ENCODE measurements around the gene NXPE3.

Gene NXPE3

DNA sequence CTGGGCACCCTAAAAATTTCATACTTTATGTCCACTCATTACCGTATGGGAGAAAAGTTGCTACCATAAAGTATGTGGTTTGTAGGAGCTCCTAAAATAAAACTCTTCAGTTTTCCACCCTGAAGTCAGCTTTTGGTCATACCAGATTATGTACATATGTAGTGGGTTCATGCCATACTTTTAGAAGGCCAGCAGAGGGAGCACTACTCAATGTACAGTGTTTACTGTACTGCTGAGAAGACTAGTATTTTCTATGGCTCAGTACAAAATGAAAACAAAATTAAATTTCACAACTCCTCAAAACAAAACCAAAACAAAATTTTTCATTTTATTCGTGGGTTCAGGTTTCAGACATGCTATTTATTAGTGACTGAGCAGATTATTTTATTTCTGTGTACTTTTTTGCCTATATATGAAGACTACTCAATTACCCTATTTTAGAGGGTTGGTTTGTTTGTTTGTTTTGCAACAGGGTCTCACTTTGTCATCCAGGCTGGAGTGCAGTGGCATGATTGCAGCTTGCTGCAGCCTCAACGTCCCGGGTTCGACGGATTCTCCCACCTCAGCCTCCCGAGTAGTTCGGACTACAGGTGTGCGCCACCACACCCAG is 24.3 kb downstream of the NXPE3 start:
- DNase-seq (ENCODE audit: low spot score) = peak; percentile 44

GRCh38 chr3:101803939-101804338 is 24.9 kb downstream of the NXPE3 start:
- no peak for DNase-seq (ENCODE audit: low spot score)

- no peak for DNase-seq (ENCODE audit: low spot score)
These were observed 27.5 kb downstream of the NXPE3 start for GRCh38 chr3:101806491-101806890.

- no peak for DNase-seq (ENCODE audit: low spot score)
These were observed 28.9 kb downstream of the NXPE3 start for GRCh38 chr3:101807888-101808287.

DNA sequence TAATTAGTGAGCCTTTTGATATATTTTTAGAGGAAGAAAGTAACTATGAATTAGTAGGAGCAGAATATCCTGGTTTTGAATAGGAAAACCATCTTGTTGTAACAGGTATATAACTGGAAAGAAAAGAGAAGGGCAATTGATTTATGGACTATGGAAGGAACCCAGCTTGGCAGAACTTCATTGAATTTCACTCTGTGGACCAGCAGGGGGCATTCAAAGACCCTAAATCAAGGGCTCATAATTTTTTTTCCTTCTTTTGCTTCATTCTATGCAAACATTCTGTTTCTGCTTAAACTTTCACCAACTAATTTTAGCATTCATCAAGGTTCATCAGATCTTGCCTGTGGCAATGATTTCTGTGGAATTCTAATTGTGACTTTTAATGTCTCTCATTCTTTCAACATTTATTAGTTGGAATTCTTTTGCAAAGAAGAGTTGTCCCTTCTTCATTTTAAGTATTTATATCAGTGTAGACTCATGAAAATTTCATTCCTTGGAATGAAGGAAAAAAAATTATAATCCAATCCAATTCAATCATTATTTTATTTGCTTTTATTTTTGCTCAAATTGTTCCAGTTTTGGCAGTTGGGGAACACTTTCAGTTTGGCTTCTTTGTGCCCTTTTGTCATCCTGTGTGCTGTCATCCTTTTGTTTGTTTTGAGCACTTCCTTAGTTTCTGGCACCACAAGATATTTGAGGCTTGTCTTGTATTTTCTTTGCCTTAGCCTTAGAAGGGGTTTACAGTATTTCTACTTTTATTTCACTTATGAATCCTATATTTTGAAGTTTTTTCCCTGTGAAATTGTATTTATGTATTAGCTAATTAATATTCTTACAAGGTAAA is 30.4 kb downstream of the NXPE3 start:
- DNase-seq (ENCODE audit: low spot score) = peak; percentile 21

DNA sequence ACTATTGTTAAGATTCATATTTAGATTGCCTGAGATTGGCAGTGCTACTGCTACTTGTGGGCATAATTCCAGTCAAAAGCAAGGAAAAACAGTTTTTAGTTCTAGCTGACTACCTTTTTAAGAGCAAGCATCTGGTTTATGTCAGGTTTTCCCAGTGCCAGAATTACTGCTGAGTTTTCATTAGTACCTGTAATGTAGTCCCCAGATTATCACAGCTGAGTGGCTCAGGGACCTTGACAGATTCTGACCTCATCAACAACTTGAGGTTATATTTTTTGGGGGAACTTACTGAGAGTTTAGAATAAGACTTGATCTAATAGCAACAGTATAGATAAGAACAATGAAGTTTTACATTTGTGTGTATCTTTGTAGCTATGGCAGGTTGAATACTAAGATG is 31.0 kb downstream of the NXPE3 start:
- no peak for DNase-seq (ENCODE audit: low spot score)

GRCh38 chr3:101811875-101812274 is 32.9 kb downstream of the NXPE3 start:
- no peak for DNase-seq (ENCODE audit: low spot score)

GRCh38 chr3:101812895-101813294 is 33.9 kb downstream of the NXPE3 start:
- DNase-seq (ENCODE audit: low spot score) = no peak

- no peak for DNase-seq (ENCODE audit: low spot score)
These were observed 34.9 kb downstream of the NXPE3 start for GRCh38 chr3:101813817-101814440.

DNA sequence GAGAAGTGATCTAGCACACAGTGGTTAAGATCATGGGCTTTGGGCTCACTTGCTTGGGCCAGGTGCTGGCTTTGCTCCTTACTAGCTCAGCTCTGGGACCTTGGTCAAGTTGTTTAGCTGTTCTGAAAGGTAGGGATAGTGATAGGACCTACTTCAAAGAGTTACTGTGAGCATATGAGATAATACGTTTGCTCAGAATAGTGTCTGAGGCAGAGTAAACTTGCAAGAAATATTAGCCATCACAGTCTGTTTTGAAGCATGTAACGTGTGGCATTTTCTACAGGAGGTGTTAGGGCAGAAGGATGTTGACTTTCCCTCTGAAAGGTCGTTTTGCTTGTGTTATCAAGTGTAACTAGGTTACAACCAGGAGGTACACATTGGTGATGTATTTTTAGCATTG is 35.8 kb downstream of the NXPE3 start:
- no peak for DNase-seq (ENCODE audit: low spot score)

DNA sequence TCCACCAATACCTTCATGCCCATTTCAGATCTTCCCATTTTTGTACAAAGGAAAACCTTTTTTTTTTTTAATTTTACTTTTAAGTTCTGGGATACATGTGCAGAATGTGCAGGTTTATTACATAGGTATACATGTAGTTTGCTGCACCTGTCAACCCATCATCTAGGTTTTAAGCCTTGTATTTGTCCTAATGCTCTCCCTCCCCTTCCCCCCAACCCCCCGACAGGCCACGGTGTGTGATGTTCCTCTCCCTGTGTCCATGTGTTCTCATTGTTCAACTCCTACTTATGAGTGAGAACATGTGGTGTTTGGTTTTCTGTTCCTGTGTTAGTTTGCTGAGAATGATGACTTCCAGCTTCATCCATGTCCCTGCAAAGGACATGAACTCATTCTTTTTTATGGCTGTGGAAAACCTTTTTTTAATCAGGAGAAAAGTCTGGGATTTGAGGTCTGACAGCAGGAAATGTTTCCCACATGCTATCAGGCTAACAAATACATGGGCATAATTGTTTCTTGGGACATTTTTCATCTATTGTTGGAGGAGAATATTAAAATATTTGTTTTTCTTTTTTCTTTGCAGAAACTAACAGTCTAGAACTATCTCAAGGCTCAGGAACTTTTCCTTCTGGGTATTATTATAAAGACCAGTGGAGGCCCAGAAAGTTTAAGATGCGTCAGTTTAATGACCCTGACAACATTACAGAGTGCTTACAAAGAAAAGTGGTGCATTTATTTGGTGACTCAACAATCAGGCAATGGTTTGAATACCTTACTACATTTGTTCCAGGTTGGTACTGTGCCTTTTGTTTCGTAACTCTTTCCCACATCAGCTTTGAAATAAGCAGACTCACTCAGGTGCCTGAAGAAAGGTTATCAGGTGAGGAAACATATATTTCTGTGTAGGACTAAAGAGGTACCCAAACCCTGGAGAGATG is 37.5 kb downstream of the NXPE3 start:
- no peak for DNase-seq (ENCODE audit: low spot score)

DNA sequence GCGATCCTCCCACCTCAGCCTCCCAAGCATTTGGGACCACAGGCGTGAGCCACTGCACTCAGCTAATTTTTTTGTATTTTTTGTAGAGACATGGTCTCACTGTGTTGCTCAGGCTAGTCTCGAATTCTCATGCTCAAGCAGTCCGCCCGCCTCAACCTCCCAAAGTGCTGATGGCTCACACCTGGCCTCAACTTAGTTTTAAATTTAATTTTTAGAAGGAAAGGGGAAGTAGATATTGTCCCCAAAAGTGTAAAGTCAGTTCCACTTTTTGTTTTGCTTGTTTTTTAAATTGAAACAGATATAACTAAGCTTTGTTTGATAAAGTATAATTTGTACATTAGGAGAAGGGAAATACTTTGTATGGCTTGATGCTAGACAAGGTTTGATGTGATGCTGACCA is 39.0 kb downstream of the NXPE3 start:
- DNase-seq (ENCODE audit: low spot score) = no peak

- no peak for DNase-seq (ENCODE audit: low spot score)
These were observed 40.7 kb downstream of the NXPE3 start for GRCh38 chr3:101819649-101820206.

GRCh38 chr3:101821503-101821902 is 42.5 kb downstream of the NXPE3 start:
- DNase-seq (ENCODE audit: low spot score) = no peak

- no peak for DNase-seq (ENCODE audit: low spot score)
These were observed 44.5 kb downstream of the NXPE3 start for GRCh38 chr3:101823525-101823924.

DNA sequence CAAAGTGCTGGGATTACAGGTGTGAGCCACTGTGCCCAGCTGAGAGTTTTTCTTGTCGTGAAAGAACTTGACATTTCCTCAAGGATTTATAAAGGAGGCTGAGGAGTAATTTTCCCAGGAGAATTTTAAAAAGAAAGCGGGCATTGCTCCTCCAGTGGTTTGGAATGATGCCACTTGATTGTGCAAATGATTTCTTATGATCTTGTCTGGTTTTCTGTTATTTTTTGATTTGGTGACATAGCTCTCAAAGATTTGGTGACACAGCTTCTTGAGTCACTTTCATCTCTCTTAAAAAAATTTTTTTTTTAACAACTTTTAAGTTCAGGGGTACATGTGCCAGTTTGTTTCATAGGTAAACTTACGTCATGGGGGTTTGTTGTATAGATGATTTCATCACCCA is 45.7 kb downstream of the NXPE3 start:
- DNase-seq (ENCODE audit: low spot score) = no peak

DNA sequence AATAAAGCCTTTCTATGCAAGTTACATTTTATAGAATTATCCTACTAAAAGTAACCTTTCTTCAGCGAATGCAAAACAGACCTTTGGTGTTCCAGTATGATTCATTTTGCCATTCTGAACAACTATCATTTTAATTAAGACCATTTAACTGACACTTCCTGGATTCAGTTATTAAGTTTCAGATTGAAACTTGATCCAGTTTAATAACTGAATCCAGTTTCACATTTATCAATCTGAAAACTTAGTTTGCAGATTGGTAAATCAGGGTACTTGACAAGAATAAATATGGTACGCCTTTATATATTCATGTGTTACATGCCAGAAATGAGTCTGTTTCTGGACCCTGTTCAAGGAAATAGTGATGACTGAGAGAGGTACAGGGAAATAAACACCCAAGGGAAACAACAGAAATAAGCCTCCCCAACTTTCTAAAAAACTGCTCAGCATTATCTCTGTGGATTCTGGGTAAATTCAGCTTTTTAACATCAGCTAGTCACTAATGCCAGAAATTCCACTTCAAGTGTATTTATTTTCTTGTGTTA is 47.0 kb downstream of the NXPE3 start:
- no peak for DNase-seq (ENCODE audit: low spot score)

- DNase-seq (ENCODE audit: low spot score) = peak; percentile 45
These were observed 48.5 kb downstream of the NXPE3 start for GRCh38 chr3:101827211-101828174.

GRCh38 chr3:101828276-101828675 is 49.3 kb downstream of the NXPE3 start:
- DNase-seq (ENCODE audit: low spot score) = no peak

- DNase-seq (ENCODE audit: low spot score) = peak; percentile 56
These were observed 49.9 kb downstream of the NXPE3 start for GRCh38 chr3:101828691-101829436.
